PC-9 (cell line): ENCODE data around the gene FNDC11. TPM values are rescaled to one million over a fixed set of nuclear protein-coding genes. Genes with fewer than 3 reads are reported as not detected.
A peak's percentile ranks its signal among the peaks of the same experiment; 100 is the strongest.

Experiments used
- BruUV-seq: library from RNA; stranded (reverse); fragments of 400-500 nt; replicated peaks from 2 replicates; lab custom pipeline; 2021; lab: Mats Ljungman, UMichigan
- CTCF ChIA-PET: fragments of 300-600 bp; sonication (Branson Sonifier 250); formaldehyde crosslinking; loops from one replicate; lab custom pipeline; 2022; ENCODE audit warnings: antibody characterized with exemption; lab: Charles Lee
- POLR2A ChIA-PET: fragments of 300-600 bp; sonication (Branson Sonifier 250); formaldehyde crosslinking; loops from one replicate; lab custom pipeline; 2022; ENCODE audit warnings: antibody characterized with exemption; ENCODE audit not compliant: unreplicated experiment; lab: Charles Lee
- DNase-seq, 2 experiments: peaks; one replicate each; pipeline versions ENCODE4 v3.0.0 to v3.0.0-alpha.2; 2015 to 2022; ENCODE audit warnings: mixed read lengths in 1 of 2
- H2AFZ ChIP-seq: fragments of 200-600 bp; sonication (generic); 2 replicates; pipeline ENCODE4 v1.8.1; 2017; ENCODE audit warnings: antibody characterized with exemption
- H3F3A ChIP-seq: fragments of 200-600 bp; sonication (generic); 2 replicates; pipeline ENCODE4 v1.8.1; 2017; ENCODE audit warnings: antibody characterized with exemption, mild to moderate bottlenecking, low read depth; ENCODE audit not compliant: insufficient read depth
- H3K27ac ChIP-seq: fragments of 200-600 bp; sonication (generic); 2 replicates; pipeline ENCODE4 v1.6.1; 2016; ENCODE audit warnings: mixed run types
- H3K27me3 ChIP-seq: fragments of 200-600 bp; sonication (generic); 2 replicates; pipeline ENCODE4 v1.6.1; 2016; ENCODE audit warnings: low read depth, mixed run types; ENCODE audit not compliant: insufficient read depth
- H3K36me3 ChIP-seq: fragments of 200-600 bp; sonication (generic); 2 replicates; pipeline ENCODE4 v1.6.1; 2016; ENCODE audit warnings: low read depth, mixed run types
- H3K4me1 ChIP-seq: fragments of 200-600 bp; sonication (generic); replicated peaks from 2 replicates; pipeline ENCODE4 v1.6.1; 2016; ENCODE audit warnings: mixed run types; ENCODE audit not compliant: insufficient read depth
- H3K4me2 ChIP-seq: fragments of 200-600 bp; sonication (generic); 2 replicates; pipeline ENCODE4 v1.6.1; 2017; ENCODE audit warnings: mixed run types
- H3K4me3 ChIP-seq: fragments of 200-600 bp; sonication (generic); 2 replicates; pipeline ENCODE4 v1.6.1; 2016; ENCODE audit warnings: mixed run types
- H3K79me2 ChIP-seq: fragments of 200-600 bp; sonication (generic); 2 replicates; pipeline ENCODE4 v1.6.1; 2017; ENCODE audit warnings: low read depth, mixed run types
- H3K9me2 ChIP-seq: fragments of 200-600 bp; sonication (generic); 2 replicates; pipeline ENCODE4 v1.8.1; 2017; ENCODE audit warnings: mild to moderate bottlenecking; ENCODE audit not compliant: insufficient read depth
- H3K9me3 ChIP-seq: fragments of 200-600 bp; sonication (generic); 2 replicates; pipeline ENCODE4 v1.8.1; 2016; ENCODE audit warnings: low read depth; ENCODE audit not compliant: insufficient read depth
- H4K20me1 ChIP-seq: fragments of 200-600 bp; sonication (generic); 2 replicates; pipeline ENCODE4 v1.8.1; 2017; ENCODE audit not compliant: insufficient read depth
- CTCF ChIP-seq: fragments of 200-600 bp; sonication (generic); conservative IDR thresholded peaks from 2 replicates; pipeline ENCODE4 v1.6.1; 2017; ENCODE audit warnings: mixed run types, antibody characterized with exemption, mild to moderate bottlenecking, moderate library complexity
- EZH2 ChIP-seq: fragments of 200-600 bp; sonication (generic); IDR thresholded peaks from 2 replicates; pipeline ENCODE4 v1.8.0; 2017; ENCODE audit warnings: antibody characterized with exemption, low read depth
- intact Hi-C: fragments of 100-400 bp; cut with micrococcal nuclease; formaldehyde crosslinking; loops from one replicate; pipeline ENCODE4 v1.10.0; 2022; ENCODE audit not compliant: unreplicated experiment
- total RNA-seq: library from RNA; stranded (reverse); gene quantifications from 2 replicates; pipeline ENCODE4 v1.2.3, GENCODE V29; 2021

FNDC11 gene
- total RNA-seq, 1 experiment from 2014 or later: 7.7 TPM

- peaks cover 7% of the 10 kb centered on the region for H3K79me2 ChIP-seq
- peaks cover 11% of the 10 kb centered on the region for H3K9me3 ChIP-seq
- ChIA-PET POLR2A (interaction anchor here (0.6 kb wide), 2 partner anchors 11 to 545 kb away, joined by 3 to 6 read pairs; no protein-coding TSS in a partner anchor), CTCF (interaction anchor here (0.6 to 0.9 kb wide), 2 partner anchors 15 to 238 kb away, joined by 4 to 7 read pairs; no protein-coding TSS in a partner anchor)
- no peak overlapping the region for H2AFZ ChIP-seq
- DNase-seq: no peak
- H3K4me3 ChIP-seq: no peak overlapping the region
- H3K4me2 ChIP-seq: no peak overlapping the region
- H4K20me1 ChIP-seq: no peaks in the 10 kb centered on the region; the same call in 1 of the 2 replicates
- no peaks in the 10 kb centered on the region for H3K9me2 ChIP-seq
- intact Hi-C loops: no loop called here
- peaks cover 45% of the 10 kb centered on the region; the same call in 1 of the 2 replicates for H3F3A ChIP-seq
- BruUV-seq: TSS peak; percentile 12
- H3K36me3 ChIP-seq: peaks cover 18% of the 10 kb centered on the region
- TF ChIP-seq EZH2 (no peak), CTCF (no peak)
- H3K4me1 ChIP-seq: no peaks in the 10 kb centered on the region; the same call in 1 of the 2 replicates
- no peaks in the 10 kb centered on the region for H3K27me3 ChIP-seq
- no peak overlapping the region for H3K27ac ChIP-seq
Observed at GRCh38 chr20:63522981-63523611, 30.9 kb upstream of the FNDC11 start.

- DNase-seq: no peak
- no peaks in the 10 kb centered on the region; the same call in 1 of the 2 replicates for H3K4me1 ChIP-seq
- H3K9me3 ChIP-seq: peaks cover 11% of the 10 kb centered on the region
- ChIA-PET CTCF (no interaction called here), POLR2A (interaction anchor here (0.7 to 1.0 kb wide), 3 partner anchors 9 to 589 kb away, joined by 3 to 14 read pairs (median 4); no protein-coding TSS in a partner anchor)
- no peak overlapping the region for H3K27ac ChIP-seq
- H4K20me1 ChIP-seq: no peaks in the 10 kb centered on the region; the same call in 1 of the 2 replicates
- no TSS peak for BruUV-seq
- H3K27me3 ChIP-seq: no peaks in the 10 kb centered on the region
- H3K4me3 ChIP-seq: no peak overlapping the region
- peaks cover 56% of the 10 kb centered on the region; the same call in 1 of the 2 replicates for H3F3A ChIP-seq
- intact Hi-C loops: no loop called here
- H3K4me2 ChIP-seq: no peak overlapping the region
- H3K9me2 ChIP-seq: no peaks in the 10 kb centered on the region
- peaks cover 7% of the 10 kb centered on the region for H3K79me2 ChIP-seq
- peaks cover 18% of the 10 kb centered on the region for H3K36me3 ChIP-seq
- no peak overlapping the region for H2AFZ ChIP-seq
- TF ChIP-seq CTCF: no peak
- TF ChIP-seq EZH2: no peak
Observed at GRCh38 chr20:63525185-63525584, 28.8 kb upstream of the FNDC11 start.

- no peak overlapping the region for H3K4me3 ChIP-seq
- no peaks in the 10 kb centered on the region; the same call in 1 of the 2 replicates for H3K4me1 ChIP-seq
- peaks cover 18% of the 10 kb centered on the region for H3K36me3 ChIP-seq
- BruUV-seq: no TSS peak
- peaks cover 11% of the 10 kb centered on the region for H3K9me3 ChIP-seq
- no peak overlapping the region for H2AFZ ChIP-seq
- no peaks in the 10 kb centered on the region; the same call in 1 of the 2 replicates for H4K20me1 ChIP-seq
- DNase-seq: no peak
- no peak overlapping the region for H3K27ac ChIP-seq
- H3K27me3 ChIP-seq: no peaks in the 10 kb centered on the region
- H3K4me2 ChIP-seq: no peak overlapping the region
- CTCF ChIA-PET: no interaction called here
- peaks cover 56% of the 10 kb centered on the region; the same call in 1 of the 2 replicates for H3F3A ChIP-seq
- TF ChIP-seq EZH2 (no peak), CTCF (no peak)
- H3K9me2 ChIP-seq: no peaks in the 10 kb centered on the region
- H3K79me2 ChIP-seq: peaks cover 7% of the 10 kb centered on the region
- intact Hi-C loops: no loop called here
- POLR2A ChIA-PET: interaction anchor here (1.0 kb wide), 1 partner anchor 8 kb away, joined by 4 read pairs; no protein-coding TSS in a partner anchor
Observed at GRCh38 chr20:63525971-63526370, 28.0 kb upstream of the FNDC11 start.
